ENCODE measurements around the gene FAM149A.

DNA sequence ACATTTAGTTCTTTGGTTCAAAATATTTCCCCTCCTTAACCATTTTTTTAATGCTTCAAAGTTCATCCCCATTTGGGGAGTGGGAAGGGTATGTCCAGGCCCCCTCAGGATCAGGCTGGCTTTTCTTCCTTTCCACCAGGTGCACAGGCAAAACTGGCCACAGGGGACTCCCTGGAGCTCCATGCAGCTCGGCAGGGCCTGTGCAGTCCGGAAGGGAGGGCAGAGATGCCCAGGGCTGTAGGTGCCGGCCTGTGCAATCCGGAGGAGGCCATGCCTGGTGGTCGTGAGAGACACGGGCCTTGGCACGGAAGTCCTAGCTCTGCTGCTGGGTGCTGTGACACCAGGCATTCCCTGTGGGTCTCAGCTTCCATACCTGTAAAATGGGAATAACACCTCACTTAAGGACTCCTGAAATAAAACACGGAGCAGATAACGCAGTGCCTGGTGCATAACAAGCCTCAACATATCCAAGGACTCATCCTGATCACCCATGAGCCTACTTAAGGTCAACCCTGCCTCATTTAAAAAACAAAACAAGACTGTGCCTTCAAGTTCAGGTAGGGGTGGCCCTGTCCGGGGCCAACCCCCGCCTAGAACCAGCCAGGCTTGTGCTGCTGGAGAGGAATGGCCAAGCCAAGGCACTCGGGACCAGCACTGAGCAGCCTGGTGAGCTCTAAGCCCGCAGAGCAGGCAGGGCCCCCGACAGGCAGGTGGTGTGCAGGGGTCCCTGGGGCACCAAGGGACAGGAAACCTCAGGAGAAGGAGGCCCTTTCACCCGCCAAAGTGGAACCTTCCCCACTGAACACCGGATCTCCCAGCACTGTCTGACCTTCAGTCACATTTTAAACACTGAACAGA is 65.7 kb downstream of the FAM149A start:
- no peak for TF ChIP-seq ZNF274 (IDR thresholded peaks at IDR 0.05; ENCODE audit: low read depth, low read length)
- no peak for TF ChIP-seq YY1 (IDR thresholded peaks at IDR 0.05; ENCODE audit: insufficient read depth, insufficient read length)
- TF ChIP-seq SUZ12 (IDR thresholded peaks at IDR 0.05; ENCODE audit: extremely low read depth, insufficient read depth, insufficient read length): no peak

All from NT2/D1 (cell line).